Subcutaneous abdominal adipose tissue (tissue), 5 donors: Measurements from ENCODE around the gene ZPBP2.
"Not testable (repeated sequence)": the region's sequence is repeated elsewhere in the genome, so short reads cannot be mapped to it uniquely, and the experiment has no call there.

Experiments used
- H3K27ac ChIP-seq: one replicate; pipeline ENCODE4 v1.7.0; 2013; ENCODE audit warnings: low read depth, mild to moderate bottlenecking, inconsistent platforms, low read length, moderate library complexity
- H3K27me3 ChIP-seq, 5 donors: one replicate each; pipeline ENCODE4 v1.7.0; 2013; ENCODE audit warnings: low read length in 5 of 5, inconsistent platforms in 1 of 5; ENCODE audit not compliant: control insufficient read depth in 5 of 5, insufficient read depth in 4 of 5
- H3K36me3 ChIP-seq, 5 donors: one replicate each; pipeline ENCODE4 v1.7.0; 2013; ENCODE audit warnings: low read length in 5 of 5; ENCODE audit not compliant: control insufficient read depth in 5 of 5, insufficient read depth in 5 of 5
- H3K4me1 ChIP-seq, 5 donors: one replicate each; pipeline ENCODE4 v1.7.0; 2013; ENCODE audit warnings: low read length in 5 of 5, mild to moderate bottlenecking in 3 of 5, moderate library complexity in 1 of 5; ENCODE audit not compliant: control insufficient read depth in 5 of 5, insufficient read depth in 5 of 5
- H3K4me3 ChIP-seq, 5 donors: one replicate each; pipeline ENCODE4 v1.7.0; 2013; ENCODE audit warnings: low read length in 5 of 5, low read depth in 1 of 5
- H3K9ac ChIP-seq, 5 donors: one replicate each; pipeline ENCODE4 v1.7.0; 2013; ENCODE audit warnings: low read length in 5 of 5, mild to moderate bottlenecking in 4 of 5, moderate library complexity in 3 of 5
- H3K9me3 ChIP-seq, 5 donors: one replicate each; pipeline ENCODE4 v1.7.0; 2013; ENCODE audit warnings: low read length in 5 of 5; ENCODE audit not compliant: control insufficient read depth in 5 of 5
- donor health status: healthy.
- donor health status: healthy.
- donor health status: healthy.
- donor health status: healthy.
- donor health status: healthy.

ZPBP2 gene

GRCh38 chr17:39854909-39855308, 13.1 kb upstream of the ZPBP2 start:
- no peak overlapping the region for H3K27ac ChIP-seq
- no peaks in the 10 kb centered on the region for H3K9me3 ChIP-seq
- H3K9ac ChIP-seq: no peak overlapping the region
- H3K36me3 ChIP-seq: no peaks in the 10 kb centered on the region
- peaks cover 0 to 8% (median 2%) of the 10 kb centered on the region in 5 donors for H3K27me3 ChIP-seq
- H3K4me3 ChIP-seq: no peak overlapping the region
- no peaks in the 10 kb centered on the region for H3K4me1 ChIP-seq

- H3K27me3 ChIP-seq: peaks cover 1 to 16% (median 5%) of the 10 kb centered on the region in 5 donors
- not testable (repeated sequence) for H3K9me3 ChIP-seq, H3K36me3 ChIP-seq, H3K4me1 ChIP-seq, H3K9ac ChIP-seq, H3K4me3 ChIP-seq, H3K27ac ChIP-seq
Measured at GRCh38 chr17:39855911-39856649, 11.9 kb upstream of the ZPBP2 start.

GRCh38 chr17:39861235-39861634, 6.8 kb upstream of the ZPBP2 start:
- no peak overlapping the region for H3K9ac ChIP-seq
- H3K4me3 ChIP-seq: no peak overlapping the region
- H3K9me3 ChIP-seq: no peaks in the 10 kb centered on the region
- peaks cover 10 to 31% (median 29%) of the 10 kb centered on the region in 5 donors for H3K27me3 ChIP-seq
- H3K27ac ChIP-seq: no peak overlapping the region
- peaks cover 0 to 12% (median 7%) of the 10 kb centered on the region in 5 donors for H3K4me1 ChIP-seq
- no peaks in the 10 kb centered on the region for H3K36me3 ChIP-seq

- Histone ChIP-seq H3K27me3 (peaks cover 25 to 50% (median 41%) of the 10 kb centered on the region in 5 donors), H3K4me3 (peak overlapping the region in 1 of 5 donors; percentile 29), H3K9me3 (peaks cover 0 to 9% (median 6%) of the 10 kb centered on the region in 5 donors), H3K4me1 (peaks cover 0 to 14% (median 12%) of the 10 kb centered on the region in 5 donors), H3K36me3 (no peaks in the 10 kb centered on the region), H3K9ac (no peak overlapping the region), H3K27ac (no peak overlapping the region)
Measured at GRCh38 chr17:39863244-39863917, 4.6 kb upstream of the ZPBP2 start.

- Histone ChIP-seq H3K27ac (no peak within 1 kb of the TSS), H3K4me1 (peaks cover 0 to 14% (median 12%) of the 10 kb centered on the region in 5 donors), H3K4me3 (peak within 1 kb of the TSS in 1 of 5 donors; percentile 29), H3K27me3 (peaks cover 29 to 56% (median 46%) of the 10 kb centered on the region in 5 donors), H3K9ac (no peak within 1 kb of the TSS), H3K36me3 (no peaks in the 10 kb centered on the region), H3K9me3 (peaks cover 0 to 12% (median 6%) of the 10 kb centered on the region in 5 donors)
Measured at GRCh38 chr17:39863918-39864746, 3.9 kb upstream of the ZPBP2 start, which contains the start of gene IKZF3. IKZF3 (minus strand) TSS chr17:39864312; CDS start chr17:39864126, 186 bp downstream.

GRCh38 chr17:39866013-39866730, 1.8 kb upstream of the ZPBP2 start:
- no peak overlapping the region for H3K9ac ChIP-seq
- peaks cover 27 to 51% (median 34%) of the 10 kb centered on the region in 5 donors for H3K27me3 ChIP-seq
- peaks cover 0 to 12% (median 6%) of the 10 kb centered on the region in 5 donors for H3K9me3 ChIP-seq
- H3K36me3 ChIP-seq: no peaks in the 10 kb centered on the region
- H3K4me1 ChIP-seq: peaks cover 0 to 14% (median 12%) of the 10 kb centered on the region in 5 donors
- H3K4me3 ChIP-seq: no peak overlapping the region
- H3K27ac ChIP-seq: no peak overlapping the region

- H3K27ac ChIP-seq: no peak overlapping the region
Measured at GRCh38 chr17:39867084-39867879, 720 bp upstream of the ZPBP2 start.

GRCh38 chr17:39868554-39868942, 546 bp downstream of the ZPBP2 start:
- Histone ChIP-seq H3K36me3 (no peaks in the 10 kb centered on the region), H3K9me3 (peaks cover 0 to 12% (median 6%) of the 10 kb centered on the region in 5 donors), H3K4me3 (no peak overlapping the region), H3K27ac (no peak overlapping the region), H3K27me3 (peaks cover 19 to 41% (median 25%) of the 10 kb centered on the region in 5 donors), H3K4me1 (peaks cover 0 to 13% (median 11%) of the 10 kb centered on the region in 5 donors), H3K9ac (no peak overlapping the region)

More at GRCh38 chr17:39867084-39867879, 720 bp upstream of the ZPBP2 start:
- Histone ChIP-seq H3K27me3 (peaks cover 24 to 46% (median 27%) of the 10 kb centered on the region in 5 donors), H3K9ac (no peak overlapping the region), H3K36me3 (no peaks in the 10 kb centered on the region), H3K4me3 (peak overlapping the region in 2 of 5 donors; percentile 2 to 11), H3K9me3 (peaks cover 0 to 12% (median 6%) of the 10 kb centered on the region in 5 donors), H3K4me1 (peaks cover 0 to 14% (median 12%) of the 10 kb centered on the region in 5 donors)
